H1 (cell line): Measurements from ENCODE around the gene SNX13. TPM values are rescaled to one million over a fixed set of nuclear protein-coding genes. Genes with fewer than 3 reads are reported as not detected.

Source experiments
- ASH2L ChIP-seq: fragments of 200-600, 300-600 bp; sonication (generic); IDR thresholded peaks from one replicate; pipeline ENCODE4 v1.7.1; 2017; ENCODE audit warnings: low read length
- CHD2 ChIP-seq: IDR thresholded peaks from 2 replicates; pipeline ENCODE4 v1.6.1; 2012; ENCODE audit warnings: low read length, improper control_type of control experiment
- CTCF ChIP-seq, 3 experiments: IDR thresholded peaks; 1 replicate in 2 of 3; 2 replicates in 1 of 3; pipeline versions ENCODE4 v1.5.1 to v1.6.1; 2011; ENCODE audit warnings: low read length in 3 of 3, mild to moderate bottlenecking in 3 of 3, inconsistent platforms in 2 of 3, low read depth in 1 of 3, moderate library complexity in 1 of 3; ENCODE audit not compliant: insufficient read depth in 1 of 3; ENCODE audit errors: control extremely low read depth in 1 of 3
- NRF1 ChIP-seq: IDR thresholded peaks from 2 replicates; pipeline ENCODE4 v1.6.1; 2011; ENCODE audit warnings: mild to moderate bottlenecking, low read depth, low read length, improper control_type of control experiment
- POLR2A ChIP-seq, 2 experiments: IDR thresholded peaks; 1 replicate in 1 of 2; 2 replicates in 1 of 2; pipeline ENCODE4 v1.6.1; 2011; ENCODE audit warnings: low read depth in 2 of 2, low read length in 2 of 2, mild to moderate bottlenecking in 2 of 2; ENCODE audit errors: control extremely low read depth in 1 of 2
- SIRT6 ChIP-seq: IDR thresholded peaks from one replicate; pipeline ENCODE4 v1.7.1; 2012; ENCODE audit warnings: low read length, inconsistent platforms
- TAF7 ChIP-seq: optimal IDR thresholded peaks from 2 replicates; pipeline ENCODE3; 2011; ENCODE audit warnings: low read depth, mild to moderate bottlenecking, inconsistent platforms, low read length, moderate library complexity, borderline replicate concordance
- TBP ChIP-seq: IDR thresholded peaks from 2 replicates; pipeline ENCODE4 v1.6.1; 2011; ENCODE audit warnings: low read depth, low read length, improper control_type of control experiment
- polyA plus RNA-seq, 7 experiments: library from polyadenylated mRNA; depleted of rRNA in 3 of 7; stranded (reverse) in 5 of 7; unstranded in 2 of 7; fragments of >200 nt in 5 of 7; fragments of 200-250 nt in 2 of 7; gene quantifications; 1 replicate in 5 of 7; 2 replicates in 1 of 7; 4 replicates in 1 of 7; pipeline versions ENCODE4 v1.2.1 to v1.2.3, GENCODE V29; 2011 to 2013; ENCODE audit warnings: missing spikeins in 2 of 7, mixed read lengths in 2 of 7
- total RNA-seq: library from RNA; stranded (reverse); fragmentation: NEBNext Ultra II Directional; extraction: Animal tissue kit (Norgen Biotek cat#: 25700); gene quantifications from 2 replicates; pipeline ENCODE4 v1.2.1, GENCODE V29; 2021
- TF ChIP-seq, protein P1 (sequence below): fragments of 300-600 bp; sonication (generic); IDR thresholded peaks from 2 replicates; pipeline ENCODE4 v1.7.1; 2012; ENCODE audit warnings: low read length, moderate library complexity, mild to moderate bottlenecking, inconsistent platforms; ENCODE audit not compliant: insufficient replicate concordance

SNX13 gene
- total and polyA plus RNA-seq, 2 of the 8 experiments (the other 6 are each of a cell fraction or from before 2014, with no cell fraction given) = 5.5 to 27.4 TPM

DNA sequence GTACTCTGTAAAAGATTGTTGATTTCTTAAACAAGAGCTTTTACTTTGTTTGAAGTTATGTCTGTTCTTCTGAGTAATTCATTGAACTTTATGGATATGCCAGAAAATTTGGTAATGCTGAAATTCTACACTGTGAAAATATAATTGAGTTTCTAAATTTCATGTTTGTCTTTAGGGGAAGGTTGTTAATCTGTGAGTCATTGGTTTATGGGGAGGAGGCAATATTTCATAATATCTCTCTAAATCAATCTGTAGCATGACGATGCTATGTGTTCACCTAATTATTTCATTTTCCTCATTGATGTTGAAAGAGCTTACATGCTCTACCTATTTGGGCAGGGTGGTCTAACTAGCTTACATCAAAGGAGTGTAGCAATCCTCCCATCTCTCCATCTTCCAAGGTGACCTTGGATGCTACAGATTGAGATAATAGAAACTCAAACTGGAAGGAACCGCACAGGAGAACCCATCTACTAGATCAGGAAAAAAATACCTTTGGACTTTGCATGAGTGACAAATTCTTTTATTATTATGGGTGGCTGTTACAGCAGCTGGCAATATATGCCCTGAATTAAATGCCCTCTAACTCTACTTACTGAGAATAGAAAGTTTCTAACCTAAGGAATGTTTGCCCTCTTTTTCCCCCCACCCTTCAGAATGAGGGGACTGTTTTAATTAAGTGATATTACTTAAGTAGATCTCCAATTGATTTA is 8.4 kb upstream of the SNX13 start (continued):
- TF ChIP-seq, protein P1, sequence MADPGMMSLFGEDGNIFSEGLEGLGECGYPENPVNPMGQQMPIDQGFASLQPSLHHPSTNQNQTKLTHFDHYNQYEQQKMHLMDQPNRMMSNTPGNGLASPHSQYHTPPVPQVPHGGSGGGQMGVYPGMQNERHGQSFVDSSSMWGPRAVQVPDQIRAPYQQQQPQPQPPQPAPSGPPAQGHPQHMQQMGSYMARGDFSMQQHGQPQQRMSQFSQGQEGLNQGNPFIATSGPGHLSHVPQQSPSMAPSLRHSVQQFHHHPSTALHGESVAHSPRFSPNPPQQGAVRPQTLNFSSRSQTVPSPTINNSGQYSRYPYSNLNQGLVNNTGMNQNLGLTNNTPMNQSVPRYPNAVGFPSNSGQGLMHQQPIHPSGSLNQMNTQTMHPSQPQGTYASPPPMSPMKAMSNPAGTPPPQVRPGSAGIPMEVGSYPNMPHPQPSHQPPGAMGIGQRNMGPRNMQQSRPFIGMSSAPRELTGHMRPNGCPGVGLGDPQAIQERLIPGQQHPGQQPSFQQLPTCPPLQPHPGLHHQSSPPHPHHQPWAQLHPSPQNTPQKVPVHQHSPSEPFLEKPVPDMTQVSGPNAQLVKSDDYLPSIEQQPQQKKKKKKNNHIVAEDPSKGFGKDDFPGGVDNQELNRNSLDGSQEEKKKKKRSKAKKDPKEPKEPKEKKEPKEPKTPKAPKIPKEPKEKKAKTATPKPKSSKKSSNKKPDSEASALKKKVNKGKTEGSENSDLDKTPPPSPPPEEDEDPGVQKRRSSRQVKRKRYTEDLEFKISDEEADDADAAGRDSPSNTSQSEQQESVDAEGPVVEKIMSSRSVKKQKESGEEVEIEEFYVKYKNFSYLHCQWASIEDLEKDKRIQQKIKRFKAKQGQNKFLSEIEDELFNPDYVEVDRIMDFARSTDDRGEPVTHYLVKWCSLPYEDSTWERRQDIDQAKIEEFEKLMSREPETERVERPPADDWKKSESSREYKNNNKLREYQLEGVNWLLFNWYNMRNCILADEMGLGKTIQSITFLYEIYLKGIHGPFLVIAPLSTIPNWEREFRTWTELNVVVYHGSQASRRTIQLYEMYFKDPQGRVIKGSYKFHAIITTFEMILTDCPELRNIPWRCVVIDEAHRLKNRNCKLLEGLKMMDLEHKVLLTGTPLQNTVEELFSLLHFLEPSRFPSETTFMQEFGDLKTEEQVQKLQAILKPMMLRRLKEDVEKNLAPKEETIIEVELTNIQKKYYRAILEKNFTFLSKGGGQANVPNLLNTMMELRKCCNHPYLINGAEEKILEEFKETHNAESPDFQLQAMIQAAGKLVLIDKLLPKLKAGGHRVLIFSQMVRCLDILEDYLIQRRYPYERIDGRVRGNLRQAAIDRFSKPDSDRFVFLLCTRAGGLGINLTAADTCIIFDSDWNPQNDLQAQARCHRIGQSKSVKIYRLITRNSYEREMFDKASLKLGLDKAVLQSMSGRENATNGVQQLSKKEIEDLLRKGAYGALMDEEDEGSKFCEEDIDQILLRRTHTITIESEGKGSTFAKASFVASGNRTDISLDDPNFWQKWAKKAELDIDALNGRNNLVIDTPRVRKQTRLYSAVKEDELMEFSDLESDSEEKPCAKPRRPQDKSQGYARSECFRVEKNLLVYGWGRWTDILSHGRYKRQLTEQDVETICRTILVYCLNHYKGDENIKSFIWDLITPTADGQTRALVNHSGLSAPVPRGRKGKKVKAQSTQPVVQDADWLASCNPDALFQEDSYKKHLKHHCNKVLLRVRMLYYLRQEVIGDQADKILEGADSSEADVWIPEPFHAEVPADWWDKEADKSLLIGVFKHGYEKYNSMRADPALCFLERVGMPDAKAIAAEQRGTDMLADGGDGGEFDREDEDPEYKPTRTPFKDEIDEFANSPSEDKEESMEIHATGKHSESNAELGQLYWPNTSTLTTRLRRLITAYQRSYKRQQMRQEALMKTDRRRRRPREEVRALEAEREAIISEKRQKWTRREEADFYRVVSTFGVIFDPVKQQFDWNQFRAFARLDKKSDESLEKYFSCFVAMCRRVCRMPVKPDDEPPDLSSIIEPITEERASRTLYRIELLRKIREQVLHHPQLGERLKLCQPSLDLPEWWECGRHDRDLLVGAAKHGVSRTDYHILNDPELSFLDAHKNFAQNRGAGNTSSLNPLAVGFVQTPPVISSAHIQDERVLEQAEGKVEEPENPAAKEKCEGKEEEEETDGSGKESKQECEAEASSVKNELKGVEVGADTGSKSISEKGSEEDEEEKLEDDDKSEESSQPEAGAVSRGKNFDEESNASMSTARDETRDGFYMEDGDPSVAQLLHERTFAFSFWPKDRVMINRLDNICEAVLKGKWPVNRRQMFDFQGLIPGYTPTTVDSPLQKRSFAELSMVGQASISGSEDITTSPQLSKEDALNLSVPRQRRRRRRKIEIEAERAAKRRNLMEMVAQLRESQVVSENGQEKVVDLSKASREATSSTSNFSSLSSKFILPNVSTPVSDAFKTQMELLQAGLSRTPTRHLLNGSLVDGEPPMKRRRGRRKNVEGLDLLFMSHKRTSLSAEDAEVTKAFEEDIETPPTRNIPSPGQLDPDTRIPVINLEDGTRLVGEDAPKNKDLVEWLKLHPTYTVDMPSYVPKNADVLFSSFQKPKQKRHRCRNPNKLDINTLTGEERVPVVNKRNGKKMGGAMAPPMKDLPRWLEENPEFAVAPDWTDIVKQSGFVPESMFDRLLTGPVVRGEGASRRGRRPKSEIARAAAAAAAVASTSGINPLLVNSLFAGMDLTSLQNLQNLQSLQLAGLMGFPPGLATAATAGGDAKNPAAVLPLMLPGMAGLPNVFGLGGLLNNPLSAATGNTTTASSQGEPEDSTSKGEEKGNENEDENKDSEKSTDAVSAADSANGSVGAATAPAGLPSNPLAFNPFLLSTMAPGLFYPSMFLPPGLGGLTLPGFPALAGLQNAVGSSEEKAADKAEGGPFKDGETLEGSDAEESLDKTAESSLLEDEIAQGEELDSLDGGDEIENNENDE = no peak
- no peak for TF ChIP-seq NRF1
- no peak for TF ChIP-seq CHD2
- TF ChIP-seq SIRT6 = no peak
- no peak for TF ChIP-seq TBP
- TF ChIP-seq POLR2A (IDR thresholded peaks at IDR 0.05; ENCODE audit: control extremely low read depth in 1 of 2, low read depth in 2 of 2, low read length in 2 of 2) = no peak
- no peak for TF ChIP-seq TAF7
- no peak for TF ChIP-seq CTCF (IDR thresholded peaks at IDR 0.05; ENCODE audit: control extremely low read depth in 1 of 3, insufficient read depth in 1 of 3, low read depth in 1 of 3, low read length in 3 of 3)
- TF ChIP-seq ASH2L = no peak
